ENCODE measurements around the gene SIK1.

The SIK1 gene

GRCh38 chr21:43365611-43366426 lies 61.1 kb downstream of the SIK1 start:
- no peak for DNase-seq

GRCh38 chr21:43364851-43365424 lies 62.0 kb downstream of the SIK1 start:
- DNase-seq, result no peak

Data from suppressor macrophage treated with lipopolysaccharide for 4 hours (primary cell).